GM12892 (cell line): ENCODE results near the gene SVIL.
"Not testable (repeated sequence)": the region's sequence is repeated elsewhere in the genome, so short reads cannot be mapped to it uniquely, and the experiment has no call there.

Source experiments
- DNase-seq: peaks from one replicate; pipeline ENCODE4 v3.0.0; 2011; ENCODE audit not compliant: insufficient read length
- FAIRE-seq: peaks from 2 replicates; lab custom pipeline; 2011; peaks lifted over from hg19 to GRCh38; lab: Jason Lieb, UNC
- POLR2A ChIP-seq: IDR thresholded peaks from 2 replicates; pipeline ENCODE4 v1.6.1; 2011; ENCODE audit warnings: low read depth, low read length, control low read depth
- POLR2AphosphoS5 ChIP-seq: IDR thresholded peaks from 2 replicates; pipeline ENCODE4 v1.6.1; 2011; ENCODE audit warnings: low read depth, low read length, control low read depth
- TAF1 ChIP-seq: IDR thresholded peaks from 2 replicates; pipeline ENCODE4 v1.6.1; 2011; ENCODE audit warnings: low read depth, mild to moderate bottlenecking, control low read depth, low read length, borderline replicate concordance

Gene SVIL

GRCh38 chr10:29525762-29526161 is 109.0 kb downstream of the SVIL start:
- DNase-seq = no peak
- no peak for TF ChIP-seq TAF1
- no peak for TF ChIP-seq POLR2AphosphoS5
- TF ChIP-seq POLR2A = no peak
- FAIRE-seq = no peak

DNA sequence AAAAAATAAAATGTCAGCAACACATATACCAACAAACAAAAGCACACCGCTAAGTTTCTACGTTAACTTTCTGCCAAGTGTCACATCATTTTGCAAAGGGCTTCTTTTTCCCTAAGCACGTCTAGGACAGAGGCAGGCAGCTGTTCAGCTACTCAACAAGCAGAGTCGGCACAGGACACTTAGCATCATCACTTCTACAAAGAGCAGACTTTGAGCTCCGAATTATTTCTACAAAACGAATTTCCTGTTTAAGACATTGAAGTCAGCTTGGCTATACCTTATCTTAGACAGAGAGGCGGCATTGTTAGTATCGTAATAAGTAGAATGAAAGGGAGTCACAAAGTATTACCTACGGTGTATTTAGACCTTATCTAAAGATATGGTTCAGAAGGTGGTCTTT is 110.1 kb downstream of the SVIL start:
- TF ChIP-seq TAF1 (no peak), POLR2A (no peak), POLR2AphosphoS5 (no peak)
- DNase-seq = no peak
- FAIRE-seq = no peak

GRCh38 chr10:29524294-29524693 is 110.5 kb downstream of the SVIL start:
- FAIRE-seq (no peak), DNase-seq (no peak)
- TF ChIP-seq TAF1 = no peak
- no peak for TF ChIP-seq POLR2AphosphoS5
- no peak for TF ChIP-seq POLR2A

DNA sequence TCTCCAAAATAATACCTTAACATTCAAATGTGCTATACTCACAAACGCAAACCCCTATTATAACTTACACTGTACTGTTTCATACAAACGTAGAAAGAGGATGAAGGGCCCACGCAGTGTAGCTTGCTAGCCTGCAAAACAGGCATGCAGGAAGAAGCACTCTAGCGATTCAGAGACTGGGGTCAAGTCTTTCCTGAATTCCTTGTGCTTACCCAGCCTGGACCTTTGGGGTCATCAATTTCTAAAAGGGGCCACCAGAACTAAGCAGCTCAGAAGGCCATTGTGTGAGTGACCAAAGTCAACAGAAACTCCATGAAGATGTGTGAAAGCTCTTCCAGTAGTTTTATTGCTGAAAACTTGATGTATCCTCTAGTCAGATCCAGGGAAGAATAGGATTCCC is 111.9 kb downstream of the SVIL start:
- DNase-seq = no peak
- FAIRE-seq = no peak
- TF ChIP-seq TAF1 = no peak
- TF ChIP-seq POLR2AphosphoS5 = no peak
- no peak for TF ChIP-seq POLR2A

DNA sequence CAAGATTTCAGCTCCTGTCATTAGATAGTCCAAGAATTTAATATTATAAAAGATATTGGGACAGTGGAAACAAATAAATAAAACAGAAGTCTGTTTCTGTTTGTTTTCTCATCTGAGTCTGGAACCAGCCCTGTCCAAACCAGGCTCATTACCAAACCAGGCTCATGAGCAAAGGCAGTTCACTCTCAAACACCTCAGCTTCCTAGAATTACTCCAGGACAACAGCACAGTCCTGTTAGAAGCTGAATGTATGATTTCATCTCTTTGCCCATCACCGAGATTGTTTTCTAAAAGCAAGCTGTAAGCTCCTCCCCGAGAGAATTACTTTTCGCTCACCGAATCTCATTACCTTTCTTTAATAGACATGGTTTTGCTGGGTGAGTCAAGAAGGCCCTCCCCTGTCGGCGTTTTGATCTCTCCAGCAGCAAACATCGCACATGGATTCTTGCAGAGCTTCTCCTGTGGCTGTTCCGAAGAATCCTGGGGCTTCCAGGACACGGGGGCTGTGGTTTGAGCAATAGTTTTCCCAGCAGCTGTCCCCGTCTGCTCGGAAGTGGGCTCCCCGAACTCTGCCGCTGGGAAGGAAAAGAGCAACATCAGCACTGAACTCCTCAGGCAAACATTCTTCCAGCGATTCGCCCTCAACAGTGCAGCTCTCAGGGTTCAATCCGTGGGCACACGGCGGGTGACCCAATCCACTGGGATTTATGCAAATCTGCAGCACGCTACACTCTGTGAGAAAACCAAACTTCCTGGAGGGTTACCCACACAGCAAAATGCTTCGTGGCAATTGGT is 112.5 kb downstream of the SVIL start:
- no peak for TF ChIP-seq TAF1
- no peak for TF ChIP-seq POLR2A
- no peak for TF ChIP-seq POLR2AphosphoS5
- FAIRE-seq = no peak
- no peak for DNase-seq

GRCh38 chr10:29519659-29520058 is 115.1 kb downstream of the SVIL start:
- no peak for FAIRE-seq
- TF ChIP-seq TAF1 = no peak
- TF ChIP-seq POLR2A = no peak
- TF ChIP-seq POLR2AphosphoS5 = no peak
- no peak for DNase-seq

DNA sequence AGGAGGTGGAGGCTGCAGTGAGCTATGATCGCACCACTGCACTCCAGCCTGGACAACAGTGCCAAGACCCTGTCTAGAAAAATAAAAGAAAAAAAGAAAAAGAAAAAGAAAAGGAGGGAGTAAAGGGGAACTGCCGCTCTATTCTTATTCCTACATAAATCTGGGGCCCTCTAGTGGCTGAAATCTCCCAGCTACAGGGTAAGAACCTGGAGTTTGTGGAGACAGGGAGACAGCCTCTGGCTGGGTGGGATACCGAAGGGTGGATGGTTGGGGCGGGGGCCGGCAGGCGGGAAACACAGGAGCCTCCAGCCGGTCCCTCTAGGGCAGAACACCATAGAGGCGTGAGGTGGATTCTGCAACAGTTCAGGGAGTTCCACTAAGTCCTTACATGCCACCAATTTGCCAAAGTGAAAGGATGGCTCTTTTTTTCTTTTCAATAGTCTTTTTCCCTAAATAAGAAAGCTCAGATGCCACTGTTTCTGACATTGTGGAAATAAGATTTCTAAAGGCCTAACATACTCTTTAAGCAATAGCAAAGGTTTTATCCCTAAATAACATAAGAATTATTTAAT is 117.3 kb downstream of the SVIL start:
- DNase-seq (no peak), FAIRE-seq (no peak)
- TF ChIP-seq POLR2AphosphoS5 (no peak), POLR2A (no peak), TAF1 (no peak)

DNA sequence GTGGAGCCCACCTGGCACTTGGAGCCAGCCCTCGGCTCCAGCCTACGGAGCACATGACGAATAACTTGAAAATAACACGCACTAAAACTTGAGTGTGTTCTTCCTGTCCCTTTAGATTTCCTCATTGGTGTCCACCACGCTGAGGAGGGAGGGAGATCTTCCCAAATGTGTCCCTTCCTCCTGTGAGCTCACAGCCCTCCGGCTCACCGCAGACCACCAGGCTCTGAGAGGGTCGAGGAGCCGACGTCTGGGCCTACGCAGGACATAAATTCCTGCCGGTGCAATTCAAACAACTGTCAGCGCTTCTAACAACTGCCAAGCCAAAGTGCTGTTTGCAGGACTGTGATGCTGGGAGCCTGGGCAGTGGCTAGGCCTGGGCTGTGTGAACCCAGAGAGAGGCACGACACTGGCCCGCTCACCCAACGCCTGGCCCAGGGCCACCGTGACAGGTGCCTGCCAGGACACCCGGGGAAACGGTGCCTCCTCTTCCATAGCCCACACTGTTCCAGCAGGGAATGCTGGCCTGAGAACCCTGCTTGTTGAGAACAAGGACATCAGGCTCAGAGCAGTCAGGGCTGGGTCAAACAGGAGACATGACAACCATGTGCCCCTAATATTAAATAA is 118.3 kb downstream of the SVIL start:
- DNase-seq, FAIRE-seq: not testable (repeated sequence)

DNA sequence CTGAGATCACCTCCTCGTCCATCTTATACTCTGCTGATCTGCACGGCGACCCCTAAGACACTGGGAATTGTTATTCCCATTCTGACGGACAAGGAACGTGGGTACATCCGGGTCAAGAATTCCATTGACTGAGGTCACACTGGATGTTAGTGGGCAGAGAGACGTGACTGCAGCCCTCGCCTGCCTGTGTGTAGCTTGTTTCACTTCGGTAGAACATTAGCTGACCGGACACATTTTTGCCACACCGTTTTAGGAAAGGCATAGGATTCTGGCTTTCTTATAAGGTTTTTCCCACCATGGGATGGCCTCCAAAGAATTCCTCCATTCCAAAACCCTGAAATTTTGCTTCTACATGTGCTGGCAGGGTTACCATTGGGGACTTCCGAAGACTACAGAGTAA is 118.9 kb downstream of the SVIL start:
- not testable (repeated sequence) for FAIRE-seq, DNase-seq

GRCh38 chr10:29515104-29515503 is 119.7 kb downstream of the SVIL start:
- not testable (repeated sequence) for DNase-seq, FAIRE-seq

DNA sequence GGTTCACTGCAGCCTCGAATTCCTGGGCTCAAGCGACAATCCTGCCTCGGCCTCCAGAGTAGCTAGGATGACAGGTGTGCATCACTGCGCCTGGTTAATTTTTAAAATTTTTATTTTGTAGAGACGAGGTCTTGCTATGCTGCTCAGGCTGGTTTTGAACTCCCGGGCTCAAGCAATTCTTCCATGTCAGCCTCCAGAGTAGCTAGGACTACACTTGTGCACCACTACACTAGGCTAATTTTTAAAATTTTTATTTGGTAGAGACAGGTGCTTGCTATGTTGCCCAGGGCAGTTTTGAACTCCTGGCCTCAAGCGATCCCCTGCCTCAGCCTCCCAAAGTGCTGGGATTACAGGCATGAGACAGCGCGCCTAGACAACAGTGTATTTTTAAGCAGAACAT is 120.5 kb downstream of the SVIL start:
- TF ChIP-seq POLR2A = no peak
- no peak for TF ChIP-seq POLR2AphosphoS5
- no peak for TF ChIP-seq TAF1
- no peak for FAIRE-seq

GRCh38 chr10:29512425-29512974 is 122.3 kb downstream of the SVIL start:
- TF ChIP-seq TAF1 (no peak), POLR2A (no peak), POLR2AphosphoS5 (no peak)
- DNase-seq (no peak), FAIRE-seq (no peak)

More for the DNA sequence above, 120.5 kb downstream of the SVIL start:
- no peak for DNase-seq

- not testable (repeated sequence) for FAIRE-seq, DNase-seq
Observed at GRCh38 chr10:29511806-29512205, 123.0 kb downstream of the SVIL start.

GRCh38 chr10:29510483-29511157 is 124.2 kb downstream of the SVIL start:
- not testable (repeated sequence) for DNase-seq
- peak; percentile 73 for FAIRE-seq
